Measurements from ENCODE around the gene SUGCT. TPM values are rescaled to one million over a fixed set of nuclear protein-coding genes. Genes with fewer than 3 reads are reported as not detected.

SUGCT gene
- total RNA-seq, 1 experiment from 2014 or later = 5.4 TPM

- Histone ChIP-seq H3K56ac (ENCODE audit: insufficient read length, low read depth, low read length) (no peak overlapping the region), H2BK12ac (ENCODE audit: insufficient read length, low read depth, low read length) (no peak overlapping the region), H2AFZ (ENCODE audit: low read length) (no peak overlapping the region), H3K27ac (ENCODE audit: insufficient read length, low read depth, low read length) (no peak overlapping the region), H3K9ac (ENCODE audit: extremely low read depth, insufficient read length, low read length) (no peak overlapping the region), H3K14ac (ENCODE audit: insufficient read depth, low read length) (no peak overlapping the region), H4K5ac (ENCODE audit: insufficient read length, low read depth, low read length) (no peak overlapping the region), H4K8ac (replicated peaks; ENCODE audit: insufficient read length, low read depth, low read length) (no peak overlapping the region), H3K4me2 (ENCODE audit: insufficient read depth, insufficient read length, low read length) (no peak overlapping the region), H4K20me1 (ENCODE audit: control insufficient read depth, insufficient read depth, insufficient read length) (no peaks in the 10 kb centered on the region), H2BK15ac (ENCODE audit: low read depth, low read length) (no peak overlapping the region), H3K18ac (ENCODE audit: insufficient read length, low read depth, low read length) (no peak overlapping the region), H2BK20ac (ENCODE audit: low read depth, low read length, poor library complexity, severe bottlenecking) (no peak overlapping the region), H3K79me2 (ENCODE audit: insufficient read depth, low read length) (no peaks in the 10 kb centered on the region), H3K23ac (ENCODE audit: insufficient read length, low read depth, low read length) (no peak overlapping the region), H3K4me1 (ENCODE audit: insufficient read depth, low read length) (peaks cover 11% of the 10 kb centered on the region; the same call in 1 of the 2 replicates), H2BK5ac (ENCODE audit: insufficient read length, low read length) (no peak overlapping the region), H3K27me3 (ENCODE audit: insufficient read depth, low read length) (no peaks in the 10 kb centered on the region), H4K91ac (ENCODE audit: insufficient read length, low read depth, low read length) (no peak overlapping the region), H2AK5ac (ENCODE audit: insufficient read length, low read length) (no peak overlapping the region), H3K79me1 (ENCODE audit: insufficient read depth, low read depth, low read length, poor library complexity, severe bottlenecking) (no peaks in the 10 kb centered on the region), H3K4ac (ENCODE audit: low read depth, low read length) (no peak overlapping the region), H3K23me2 (ENCODE audit: insufficient read length, low read depth, low read length, poor library complexity, severe bottlenecking) (no peaks in the 10 kb centered on the region), H3T11ph (ENCODE audit: low read length) (no peak overlapping the region), H3K9me3 (ENCODE audit: control insufficient read depth, low read depth, low read length) (no peaks in the 10 kb centered on the region), H2BK120ac (ENCODE audit: low read depth, low read length, poor library complexity, severe bottlenecking) (no peak overlapping the region)
- no peak overlapping the region for H3K27ac Mint-ChIP-seq
- H3K4me1 Mint-ChIP-seq = peaks cover 27 to 31% of the 10 kb centered on the region in 2 experiments
- H3K4me3 Mint-ChIP-seq = no peak overlapping the region
- H3K9me3 Mint-ChIP-seq = no peaks in the 10 kb centered on the region
- no peaks in the 10 kb centered on the region for H3K27me3 Mint-ChIP-seq (ENCODE audit: low read depth)
- DNase-seq = no peak
- TF ChIP-seq, protein P1, sequence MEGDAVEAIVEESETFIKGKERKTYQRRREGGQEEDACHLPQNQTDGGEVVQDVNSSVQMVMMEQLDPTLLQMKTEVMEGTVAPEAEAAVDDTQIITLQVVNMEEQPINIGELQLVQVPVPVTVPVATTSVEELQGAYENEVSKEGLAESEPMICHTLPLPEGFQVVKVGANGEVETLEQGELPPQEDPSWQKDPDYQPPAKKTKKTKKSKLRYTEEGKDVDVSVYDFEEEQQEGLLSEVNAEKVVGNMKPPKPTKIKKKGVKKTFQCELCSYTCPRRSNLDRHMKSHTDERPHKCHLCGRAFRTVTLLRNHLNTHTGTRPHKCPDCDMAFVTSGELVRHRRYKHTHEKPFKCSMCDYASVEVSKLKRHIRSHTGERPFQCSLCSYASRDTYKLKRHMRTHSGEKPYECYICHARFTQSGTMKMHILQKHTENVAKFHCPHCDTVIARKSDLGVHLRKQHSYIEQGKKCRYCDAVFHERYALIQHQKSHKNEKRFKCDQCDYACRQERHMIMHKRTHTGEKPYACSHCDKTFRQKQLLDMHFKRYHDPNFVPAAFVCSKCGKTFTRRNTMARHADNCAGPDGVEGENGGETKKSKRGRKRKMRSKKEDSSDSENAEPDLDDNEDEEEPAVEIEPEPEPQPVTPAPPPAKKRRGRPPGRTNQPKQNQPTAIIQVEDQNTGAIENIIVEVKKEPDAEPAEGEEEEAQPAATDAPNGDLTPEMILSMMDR (conservative IDR thresholded peaks at IDR 0.05) = no peak
- no CpG with 5 or more reads among the region's 3 CpGs for WGBS (ENCODE audit: extremely low coverage, insufficient read length, low lambda C conversion rate)
- no peaks in the 10 kb centered on the region for H3K36me3 Mint-ChIP-seq (ENCODE audit: insufficient read depth in 1 of 3, low read depth in 3 of 3)
These were observed 623.8 kb downstream of the SUGCT start for GRCh38 chr7:40758590-40758989.
